GM19193 (cell line): ENCODE data around the gene TULP1.

Experiments used
- POLR2A ChIP-seq: IDR thresholded peaks from 4 replicates; pipeline ENCODE4 v1.6.1; 2011; ENCODE audit not compliant: insufficient read depth, insufficient read length; ENCODE audit errors: extremely low read depth

Gene TULP1

GRCh38 chr6:35508027-35508426, 4.7 kb downstream of the TULP1 start:
- TF ChIP-seq POLR2A: no peak

DNA sequence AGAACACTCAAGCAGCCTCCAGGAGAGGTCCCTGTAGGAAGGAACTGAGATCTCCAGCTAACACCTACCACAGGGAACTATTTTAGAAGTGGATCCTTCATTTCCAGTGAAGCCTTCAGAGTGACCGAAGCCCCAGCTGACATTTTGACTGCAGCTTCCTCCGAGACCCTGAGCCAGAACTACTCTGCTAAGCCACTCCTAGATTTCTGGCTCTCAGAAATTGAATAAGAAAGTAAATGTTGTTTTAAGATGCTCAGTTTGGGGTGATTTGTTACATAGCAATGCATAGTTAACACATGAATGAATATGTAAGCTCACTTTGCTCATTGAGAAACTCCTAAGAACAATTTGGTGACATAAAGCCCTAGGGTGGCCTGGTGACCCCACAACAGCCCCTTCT, 5.5 kb downstream of the TULP1 start:
- TF ChIP-seq POLR2A: no peak

- no peak for TF ChIP-seq POLR2A
These were observed 6.2 kb downstream of the TULP1 start for GRCh38 chr6:35506536-35506935.

DNA sequence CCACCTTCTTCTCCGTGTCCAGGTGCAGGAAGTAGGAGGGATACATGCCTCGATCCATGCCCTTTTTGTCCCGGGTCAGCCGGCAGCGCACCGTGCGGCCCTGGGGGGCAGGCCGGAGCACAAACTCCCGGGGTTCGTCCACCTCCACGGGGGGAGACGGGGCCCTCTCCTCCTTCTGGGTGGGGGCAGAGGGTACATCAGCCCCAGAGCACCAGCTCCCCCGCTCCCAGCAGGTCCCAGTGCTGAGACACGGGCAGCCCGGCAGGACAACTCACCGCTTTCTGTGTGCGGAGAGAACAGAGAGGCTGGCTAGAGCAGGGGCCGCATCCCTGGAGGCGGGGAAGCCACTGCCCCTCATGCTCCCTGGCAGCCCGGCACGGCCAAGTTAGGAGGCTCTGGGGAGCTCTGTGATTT, 6.7 kb downstream of the TULP1 start:
- TF ChIP-seq POLR2A: no peak

DNA sequence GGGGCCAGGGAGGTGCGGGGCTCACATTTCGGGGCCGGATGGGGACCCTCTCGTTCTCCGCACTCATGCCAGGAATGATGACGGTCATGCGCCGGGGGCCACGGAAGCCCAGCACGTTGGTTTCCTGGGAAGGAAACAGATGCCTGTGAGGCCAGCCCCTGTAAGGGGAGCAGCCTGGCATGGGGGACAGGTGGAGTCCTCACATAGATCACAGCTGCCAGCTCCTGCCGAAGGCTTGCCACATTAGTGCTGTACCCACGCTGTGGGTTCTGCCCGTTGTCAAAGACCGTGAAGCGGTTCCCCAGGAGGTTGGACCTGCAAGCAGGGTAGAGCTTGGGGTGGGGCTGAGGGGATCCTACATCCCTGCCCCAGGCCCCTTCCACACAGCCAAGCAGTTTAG, 9.2 kb downstream of the TULP1 start:
- TF ChIP-seq POLR2A: no peak

GRCh38 chr6:35501784-35502183, 10.9 kb downstream of the TULP1 start:
- TF ChIP-seq POLR2A: no peak

- no peak for TF ChIP-seq POLR2A
These were observed 11.9 kb downstream of the TULP1 start for GRCh38 chr6:35500782-35501181.

DNA sequence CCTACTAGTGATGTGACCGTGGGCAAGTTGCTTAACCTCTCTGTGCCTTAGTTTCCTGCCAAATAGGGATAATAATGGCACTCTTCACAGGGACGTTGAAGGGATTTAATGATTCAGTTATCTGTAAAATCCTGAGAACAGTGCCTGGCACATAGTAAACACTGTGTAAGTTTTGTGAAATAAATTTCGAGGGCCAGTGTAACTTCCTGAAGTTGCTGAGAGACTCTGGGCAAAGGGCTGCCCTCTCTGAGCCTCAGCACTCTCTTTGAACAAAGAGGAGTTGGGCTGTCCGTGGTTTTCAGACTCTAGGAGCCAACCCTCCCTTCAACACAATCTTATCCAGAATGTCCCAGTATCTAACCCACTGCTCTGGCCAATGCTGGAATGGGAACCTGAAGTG, 13.3 kb downstream of the TULP1 start:
- TF ChIP-seq POLR2A: no peak

GRCh38 chr6:35498422-35499067, 14.2 kb downstream of the TULP1 start:
- TF ChIP-seq POLR2A: no peak

DNA sequence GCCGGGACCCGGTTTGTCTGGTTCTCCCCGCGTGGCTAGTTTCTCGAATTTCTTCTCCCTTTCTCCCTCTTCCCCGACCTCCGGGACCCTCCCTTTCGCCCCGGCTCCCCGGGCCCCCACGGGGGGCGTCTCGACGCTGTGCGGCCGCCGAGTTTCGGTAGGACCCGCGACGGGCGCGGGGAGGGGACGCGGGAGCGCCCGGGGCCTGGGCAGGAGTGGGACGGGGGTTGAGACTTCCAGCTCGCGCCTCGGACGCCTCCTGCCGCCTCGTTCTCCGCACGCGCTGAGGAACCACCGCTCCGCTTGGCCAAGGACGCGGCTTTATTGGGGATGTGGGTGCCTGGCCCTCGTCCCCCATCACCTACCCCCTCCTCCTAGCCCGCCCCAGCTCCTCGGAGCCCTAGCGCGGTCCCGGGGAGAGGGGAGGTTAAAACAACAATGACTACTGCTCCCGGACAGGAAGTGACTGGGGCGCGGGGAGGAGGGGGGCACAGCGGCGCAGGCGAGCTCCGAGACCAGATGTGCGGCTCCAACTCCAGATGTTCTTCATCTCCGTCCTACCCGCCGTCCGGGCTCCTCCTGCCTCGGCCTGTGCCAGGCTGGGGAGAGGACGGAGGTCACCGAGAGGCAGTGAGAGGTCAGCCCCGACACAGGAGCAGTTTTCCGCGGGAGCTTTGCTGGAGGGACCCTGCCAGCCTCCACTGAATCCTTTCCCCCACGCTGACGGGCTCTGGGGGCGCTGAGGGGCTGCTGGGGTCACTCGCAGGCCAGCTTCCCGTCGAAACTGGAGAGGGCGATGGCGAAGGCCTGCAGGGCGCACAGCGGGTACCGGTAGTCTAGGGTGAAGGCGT, 14.9 kb downstream of the TULP1 start:
- no peak for TF ChIP-seq POLR2A

DNA sequence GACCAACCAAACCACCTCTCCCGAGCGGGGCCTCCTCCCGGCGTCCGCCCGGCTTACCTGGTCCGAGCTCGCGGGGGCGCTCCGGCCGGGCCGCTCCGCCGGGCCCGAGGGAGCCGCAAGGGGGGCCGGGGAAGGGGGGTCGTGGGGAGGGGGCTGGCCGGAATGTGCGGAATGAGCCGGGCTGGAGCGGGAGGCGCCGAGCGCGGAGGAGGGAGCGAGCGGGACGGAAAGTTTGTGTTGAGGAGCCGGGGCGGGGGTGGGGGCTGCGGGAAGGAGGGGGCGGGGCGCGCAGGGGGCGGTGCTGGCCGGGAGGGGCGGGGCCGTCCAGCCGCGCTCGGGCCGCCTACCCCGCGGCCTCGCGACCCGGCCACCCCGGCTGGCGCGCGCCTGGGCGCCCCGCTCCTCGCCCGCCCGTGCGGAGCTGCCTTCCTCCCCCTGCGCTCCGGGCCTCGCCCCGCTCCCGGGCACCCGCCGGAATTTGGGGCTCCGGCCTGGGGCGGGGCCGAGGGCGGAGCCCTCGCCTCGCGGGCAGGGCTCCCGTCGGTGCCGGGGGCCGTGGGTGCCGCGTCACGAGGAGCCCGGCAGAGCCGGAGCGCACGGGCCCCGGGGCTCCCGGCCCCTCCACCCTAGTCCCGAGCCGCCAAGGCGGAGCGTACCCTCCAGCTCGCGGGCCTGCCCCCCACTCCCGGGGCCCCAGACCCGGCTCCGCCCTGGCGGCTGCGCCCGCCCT, 15.7 kb downstream of the TULP1 start, which contains the start of gene TEAD3:
Gene TEAD3, minus strand, starts transcription at position 239 of the 730 bp plus-strand sequence.
- no peak for TF ChIP-seq POLR2A

DNA sequence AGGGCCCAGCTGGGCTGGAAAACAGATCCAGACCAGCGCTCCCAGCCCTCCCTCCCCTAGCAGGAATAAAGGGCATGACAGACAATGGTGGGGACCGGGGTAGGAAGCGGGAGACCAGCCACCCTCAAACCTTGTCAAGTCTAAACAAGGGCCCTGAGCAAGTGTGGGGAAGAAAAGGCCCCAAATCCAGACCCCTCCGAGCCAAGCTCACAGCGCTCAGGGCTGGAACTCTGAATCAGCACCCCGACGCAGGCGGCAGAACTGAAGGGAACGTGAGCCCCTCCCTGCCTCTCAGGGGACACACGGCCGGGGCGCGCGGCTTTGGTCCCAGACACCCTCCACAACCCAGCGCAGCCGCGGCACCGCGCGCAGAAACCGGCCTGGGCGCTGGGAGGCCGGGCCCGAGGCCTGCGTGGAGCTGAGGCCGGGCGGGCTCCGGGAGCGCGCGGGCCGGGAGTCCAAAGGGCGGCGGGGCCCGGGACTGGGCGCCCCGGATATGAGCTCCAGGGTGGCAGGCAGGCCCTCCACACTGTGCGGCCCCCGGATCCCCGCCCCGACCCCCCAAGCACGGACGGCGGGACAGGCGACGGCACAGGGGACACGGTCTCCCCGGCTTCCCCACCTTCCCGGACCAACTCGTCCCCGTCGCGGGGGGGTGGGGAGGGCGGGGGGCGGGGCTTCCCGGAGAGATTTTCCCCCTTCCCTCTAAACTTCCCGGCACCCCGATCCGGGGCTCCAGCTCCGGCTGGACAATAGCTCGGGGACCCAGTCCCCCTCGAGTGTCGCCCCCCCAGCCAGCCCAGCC, 16.5 kb downstream of the TULP1 start:
- TF ChIP-seq POLR2A: no peak

- no peak for TF ChIP-seq POLR2A
These were observed 17.2 kb downstream of the TULP1 start for GRCh38 chr6:35495258-35496035.

- TF ChIP-seq POLR2A: no peak
These were observed 18.5 kb downstream of the TULP1 start for GRCh38 chr6:35494161-35494563.

GRCh38 chr6:35493307-35493983, 19.3 kb downstream of the TULP1 start:
- TF ChIP-seq POLR2A: no peak
